SH-SY5Y (cell line): ENCODE data around the gene GSKIP.

Source experiments
- GATA2 ChIP-seq: IDR thresholded peaks from 2 replicates; pipeline ENCODE4 v1.6.1; 2011; ENCODE audit warnings: mild to moderate bottlenecking, low read depth, low read length
- GATA3 ChIP-seq: IDR thresholded peaks from 2 replicates; pipeline ENCODE4 v1.6.1; 2011; ENCODE audit warnings: low read depth, mild to moderate bottlenecking, low read length, moderate library complexity

Gene GSKIP

DNA sequence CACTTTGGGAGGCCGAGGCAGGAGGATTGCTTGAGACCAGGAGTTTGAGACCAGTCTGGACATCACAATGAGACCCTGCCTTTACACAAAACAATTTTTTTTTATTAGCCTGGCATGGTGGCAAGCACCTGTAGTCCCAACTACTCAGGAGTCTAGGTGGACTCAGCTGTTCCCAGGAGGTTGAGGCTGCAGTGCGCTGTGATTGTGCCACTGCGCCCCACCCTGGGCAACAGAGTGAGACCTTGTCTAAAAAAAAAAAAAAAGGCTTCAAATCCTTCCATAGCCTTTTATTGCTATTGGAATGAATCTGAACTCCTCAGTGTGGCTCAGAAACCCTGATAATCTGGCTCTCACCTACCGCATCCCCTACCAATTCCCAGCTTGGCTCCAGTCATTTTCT, 54.7 kb downstream of the GSKIP start:
- TF ChIP-seq GATA3 (no peak), GATA2 (no peak)

DNA sequence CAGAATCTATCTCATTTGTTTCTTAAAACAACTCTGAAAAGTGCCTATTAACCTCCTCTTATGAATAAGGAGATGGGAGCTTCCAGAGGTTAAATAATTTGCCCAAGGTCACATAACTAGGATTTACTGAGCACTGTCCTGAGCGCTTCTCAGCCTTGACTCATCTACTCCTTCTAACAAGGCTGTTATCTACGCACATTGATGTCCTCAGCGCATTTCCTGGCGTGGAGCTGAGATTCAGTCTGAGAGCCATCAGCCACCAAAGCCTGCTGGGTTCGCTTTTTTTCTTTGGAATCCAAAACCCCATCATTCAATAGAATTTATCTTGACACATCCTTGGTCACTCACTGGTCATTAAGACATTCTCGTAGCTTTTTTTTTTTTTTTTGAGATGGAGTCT, 57.9 kb downstream of the GSKIP start:
- no peak for TF ChIP-seq GATA3
- TF ChIP-seq GATA2, result no peak

GRCh38 chr14:96422992-96423391, 59.7 kb downstream of the GSKIP start:
- no peak for TF ChIP-seq GATA2
- TF ChIP-seq GATA3, result no peak

DNA sequence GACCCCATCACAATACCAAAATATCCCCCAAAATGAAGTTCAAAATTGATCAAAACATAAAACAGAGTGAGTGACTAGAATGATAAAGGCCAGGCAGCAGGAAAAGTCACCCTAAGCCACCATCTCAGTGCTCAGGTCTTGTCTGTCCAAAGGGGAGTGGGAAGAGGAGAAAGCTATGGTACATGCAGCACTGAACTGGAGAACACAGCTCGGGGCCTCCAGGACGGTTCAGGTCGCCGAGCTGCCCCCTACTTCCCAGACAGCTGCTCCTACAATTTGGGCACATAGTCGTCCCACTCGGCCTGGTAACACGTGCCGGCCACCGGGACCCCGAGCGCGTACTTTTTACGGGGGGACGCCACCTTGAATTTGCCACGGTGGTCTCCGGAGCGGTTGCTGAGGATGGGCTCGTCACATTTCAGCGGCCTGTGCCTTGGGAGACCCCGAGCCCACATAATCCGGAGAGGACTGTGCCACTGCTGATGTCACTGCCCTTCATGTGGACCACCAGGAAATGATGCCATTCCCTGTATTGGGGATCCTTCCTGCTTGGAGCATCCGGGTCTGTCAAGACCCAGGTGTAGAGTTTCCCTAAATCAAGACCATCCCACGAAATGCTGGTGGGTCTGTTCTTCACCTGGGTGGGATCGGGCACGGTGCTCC, 60.3 kb downstream of the GSKIP start:
- TF ChIP-seq GATA3 (no peak), GATA2 (no peak)

DNA sequence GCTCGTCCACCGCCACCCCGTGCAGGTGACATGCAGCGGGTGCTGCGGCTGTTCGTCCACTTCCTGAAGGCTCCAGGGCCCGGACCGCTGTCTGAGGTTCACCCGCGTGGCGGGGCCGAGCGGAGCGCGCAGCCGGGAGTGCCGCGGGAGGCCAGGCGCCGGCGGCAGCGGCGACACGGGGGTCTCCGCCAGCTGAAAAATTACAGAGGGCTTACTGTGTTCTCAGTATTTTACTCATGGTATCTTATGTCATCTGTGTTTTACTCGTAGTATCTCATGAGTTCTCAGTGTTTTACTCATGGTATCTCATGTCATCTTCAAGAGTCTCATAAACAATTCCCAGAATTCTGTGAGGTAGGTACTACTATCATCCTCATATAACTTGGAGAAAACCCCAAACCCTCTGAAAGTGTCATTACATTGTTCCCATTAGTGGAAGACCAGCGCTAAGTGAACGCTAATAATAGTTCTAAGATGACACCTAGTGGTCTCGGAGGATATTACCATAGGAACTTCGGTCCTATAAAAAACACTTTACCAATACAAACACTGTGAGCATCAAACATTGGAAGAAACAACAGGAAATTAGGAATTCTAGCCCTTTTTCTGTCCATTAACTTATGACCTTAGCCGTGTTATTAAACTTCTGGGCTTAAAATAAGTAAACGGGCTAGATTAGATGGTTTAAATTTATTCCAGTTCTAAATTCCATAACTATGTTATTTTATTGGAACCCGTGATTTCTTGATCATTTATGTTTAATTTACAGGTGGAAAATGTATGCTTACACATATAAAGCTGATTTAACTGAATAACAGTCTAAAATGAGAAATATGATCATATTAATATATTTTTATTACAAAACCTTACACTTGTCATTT, 61.0 kb downstream of the GSKIP start:
- TF ChIP-seq GATA3 (no peak), GATA2 (no peak)

DNA sequence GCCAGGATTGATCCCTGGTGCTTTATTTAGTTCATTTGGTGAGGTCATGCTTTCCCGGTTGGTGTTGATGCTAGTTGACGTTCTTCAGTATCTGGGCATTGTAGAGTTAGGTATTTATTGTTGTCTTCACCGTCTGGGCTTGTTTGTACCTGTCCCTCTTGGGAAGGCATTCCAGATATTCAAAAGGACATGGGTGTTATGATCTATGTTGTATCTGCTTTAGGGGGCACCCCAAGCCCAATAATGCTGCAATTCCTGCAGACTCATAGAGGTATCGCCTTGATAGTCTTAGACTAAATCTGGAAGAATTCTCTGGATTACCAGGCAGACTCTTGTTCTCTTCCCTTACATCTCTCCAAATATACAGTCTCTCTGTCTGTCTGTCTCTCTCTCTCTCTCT, 70.7 kb downstream of the GSKIP start:
- TF ChIP-seq GATA3 (no peak), GATA2 (no peak)
